Naive thymus-derived CD4-positive, alpha-beta T cell (primary cell): Measurements from ENCODE around the gene SYCP1. TPM values are rescaled to one million over a fixed set of nuclear protein-coding genes. Genes with fewer than 3 reads are reported as not detected.
"Not testable (repeated sequence)": the region's sequence is repeated elsewhere in the genome, so short reads cannot be mapped to it uniquely, and the experiment has no call there.

ENCODE experiments used
- ATAC-seq: fragments of 150-1000 bp; cut with Tn5 transposase; 2 replicates; pipeline ENCODE4 v1.10.0; 2021; ENCODE audit warnings: mild to moderate bottlenecking, moderate library complexity
- CTCF ChIA-PET: fragments of 350-600 bp; sonication (Branson Sonifier 250); formaldehyde crosslinking; loops from one replicate; lab custom pipeline; 2021; ENCODE audit warnings: antibody characterized with exemption; lab: Charles Lee
- POLR2A ChIA-PET: fragments of 350-600 bp; sonication (Branson Sonifier 250); formaldehyde crosslinking; loops from one replicate; lab custom pipeline; 2021; ENCODE audit warnings: antibody characterized with exemption, inconsistent platforms; lab: Charles Lee
- DNase-seq, 9 donors: peaks; one replicate each; pipeline versions ENCODE4 v3.0.0 to v3.0.0-alpha.2; 2020 to 2022; ENCODE audit warnings: mixed read lengths in 1 of 9
- H3K27ac ChIP-seq: one replicate; pipeline ENCODE4 v1.7.0; 2013; ENCODE audit warnings: mild to moderate bottlenecking, low read depth, low read length, moderate library complexity
- H3K27me3 ChIP-seq, 2 donors: one replicate each; pipeline ENCODE4 v1.7.0; 2013; ENCODE audit warnings: low read length in 2 of 2, mild to moderate bottlenecking in 2 of 2, moderate library complexity in 2 of 2; ENCODE audit not compliant: control insufficient read depth in 2 of 2, insufficient read depth in 2 of 2
- H3K36me3 ChIP-seq, 3 experiments: 1 replicate in 2 of 3; 2 replicates in 1 of 3; pipeline ENCODE4 v1.7.0; 2013; ENCODE audit warnings: low read length in 3 of 3, mild to moderate bottlenecking in 3 of 3, moderate library complexity in 1 of 3; ENCODE audit not compliant: insufficient read depth in 3 of 3, control insufficient read depth in 2 of 3
- H3K4me1 ChIP-seq, 2 donors: one replicate each; pipeline ENCODE4 v1.7.0; 2013; ENCODE audit warnings: low read length in 2 of 2, mild to moderate bottlenecking in 2 of 2, moderate library complexity in 1 of 2; ENCODE audit not compliant: control insufficient read depth in 2 of 2, insufficient read depth in 2 of 2
- H3K4me3 ChIP-seq: 2 replicates; pipeline ENCODE4 v1.7.0; 2013; ENCODE audit warnings: mild to moderate bottlenecking, low read length
- H3K9me3 ChIP-seq, 3 experiments: 1 replicate in 2 of 3; 2 replicates in 1 of 3; pipeline ENCODE4 v1.7.0; 2013; ENCODE audit warnings: low read length in 3 of 3; ENCODE audit not compliant: control insufficient read depth in 2 of 3
- H3K27ac Mint-ChIP-seq, 9 donors: one replicate each; pipeline ENCODE4 v1.8.0; 2020 to 2022; ENCODE audit warnings: mixed read lengths in 9 of 9, mild to moderate bottlenecking in 8 of 9, moderate library complexity in 5 of 9, inconsistent platforms in 2 of 9
- H3K27me3 Mint-ChIP-seq, 5 donors: one replicate each; pipeline ENCODE4 v1.8.0; 2021 to 2022; ENCODE audit warnings: mixed read lengths in 5 of 5, mild to moderate bottlenecking in 1 of 5
- H3K36me3 Mint-ChIP-seq, 5 donors: one replicate each; pipeline ENCODE4 v1.8.0; 2020 to 2022; ENCODE audit warnings: mixed read lengths in 5 of 5, mild to moderate bottlenecking in 3 of 5, inconsistent platforms in 1 of 5
- H3K4me1 Mint-ChIP-seq, 7 donors: one replicate each; pipeline ENCODE4 v1.8.0; 2020 to 2022; ENCODE audit warnings: mixed read lengths in 7 of 7, mild to moderate bottlenecking in 3 of 7, inconsistent platforms in 1 of 7
- H3K4me3 Mint-ChIP-seq, 10 donors: one replicate each; pipeline ENCODE4 v1.8.0; 2020 to 2022; ENCODE audit warnings: mild to moderate bottlenecking in 10 of 10, mixed read lengths in 10 of 10, moderate library complexity in 6 of 10, inconsistent platforms in 2 of 10
- H3K9me3 Mint-ChIP-seq, 11 donors: one replicate each; pipeline ENCODE4 v1.8.0; 2020 to 2022; ENCODE audit warnings: mixed read lengths in 11 of 11, mild to moderate bottlenecking in 4 of 11, inconsistent platforms in 1 of 11, moderate library complexity in 1 of 11
- intact Hi-C, 2 donors: fragments of 100-400 bp; cut with micrococcal nuclease; formaldehyde crosslinking; loops; one replicate each; pipeline ENCODE4 v1.15.1; 2023
- polyA plus RNA-seq, 2 donors: library from polyadenylated mRNA; unstranded; fragments of 300-500 nt; fragmentation: Illumina TruSeq; gene quantifications; one replicate each; pipeline ENCODE4 v1.2.3, GENCODE V29; 2021
- total RNA-seq, 6 experiments: library from RNA in 5 of 6; stranded (reverse) in 5 of 6; gene quantifications; 1 replicate in 5 of 6; 2 replicates in 1 of 6; pipeline ENCODE4 v1.2.3 and lab custom pipeline; 2021 to 2026

Gene SYCP1
- total and polyA plus RNA-seq, 7 experiments from 2014 or later = not detected

DNA sequence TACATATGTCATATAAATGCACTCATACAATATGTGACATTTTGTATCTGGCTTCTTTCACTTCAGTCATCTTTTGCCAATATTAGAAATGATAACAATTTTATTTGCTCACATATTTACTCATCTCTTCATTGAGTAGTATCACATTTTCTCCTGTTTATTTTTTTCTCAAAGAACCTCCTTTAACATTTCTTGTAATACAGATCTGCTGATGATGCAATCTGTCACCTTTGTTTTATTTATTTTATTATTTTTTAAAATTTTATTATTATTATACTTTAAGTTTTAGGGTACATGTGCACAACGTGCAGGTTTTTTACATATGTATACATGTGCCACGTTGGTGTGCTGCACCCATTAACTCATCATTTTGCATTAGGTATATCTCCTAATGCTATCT is 159.1 kb downstream of the SYCP1 start:
- no peak overlapping the region for H3K4me3 Mint-ChIP-seq
- no peaks in the 10 kb centered on the region for H3K9me3 ChIP-seq
- no peaks in the 10 kb centered on the region for H3K36me3 ChIP-seq
- ChIA-PET CTCF (no interaction called here), POLR2A (no interaction called here)
- H3K4me1 Mint-ChIP-seq = no peaks in the 10 kb centered on the region
- H3K4me3 ChIP-seq = no peak overlapping the region
- peaks cover 0 to 5% (median 0%) of the 10 kb centered on the region in 5 donors for H3K36me3 Mint-ChIP-seq
- ATAC-seq (no peak), DNase-seq (no peak)
- H3K27ac ChIP-seq = no peak overlapping the region
- H3K27me3 ChIP-seq = no peaks in the 10 kb centered on the region
- intact Hi-C loops = no loop called here
- H3K27me3 Mint-ChIP-seq = peaks cover 0 to 5% (median 4%) of the 10 kb centered on the region in 5 donors
- H3K9me3 Mint-ChIP-seq = peaks cover 0 to 6% (median 4%) of the 10 kb centered on the region in 11 donors
- no peaks in the 10 kb centered on the region for H3K4me1 ChIP-seq
- H3K27ac Mint-ChIP-seq = no peak overlapping the region

DNA sequence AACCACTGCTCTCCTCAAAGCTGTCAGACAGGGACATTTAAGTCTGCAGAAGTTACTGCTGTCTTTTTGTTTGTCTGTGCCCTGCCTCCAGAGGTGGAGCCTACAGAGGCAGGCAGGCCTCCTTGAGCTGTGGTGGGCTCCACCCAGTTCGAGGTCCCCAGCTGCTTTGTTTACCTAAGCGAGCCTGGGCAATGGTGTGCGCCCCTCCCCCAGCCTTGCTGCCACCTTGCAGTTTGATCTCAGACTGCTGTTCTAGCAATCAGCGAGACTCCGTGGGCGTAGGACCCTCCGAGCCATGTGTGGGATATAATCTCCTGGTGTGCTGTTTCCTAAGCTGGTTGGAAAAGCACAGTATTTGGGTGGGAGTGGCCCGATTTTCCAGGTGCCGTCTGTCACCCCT is 164.9 kb downstream of the SYCP1 start:
- CTCF ChIA-PET, H3K27ac Mint-ChIP-seq, H3K4me3 ChIP-seq, H3K4me1 Mint-ChIP-seq, H3K27me3 ChIP-seq, ATAC-seq, H3K9me3 Mint-ChIP-seq, H3K4me1 ChIP-seq, H3K36me3 Mint-ChIP-seq, H3K36me3 ChIP-seq, DNase-seq, H3K9me3 ChIP-seq, intact Hi-C loops, H3K27ac ChIP-seq, POLR2A ChIA-PET, H3K4me3 Mint-ChIP-seq: not testable (repeated sequence)
- H3K27me3 Mint-ChIP-seq = peaks cover 4 to 33% (median 23%) of the 10 kb centered on the region in 5 donors

DNA sequence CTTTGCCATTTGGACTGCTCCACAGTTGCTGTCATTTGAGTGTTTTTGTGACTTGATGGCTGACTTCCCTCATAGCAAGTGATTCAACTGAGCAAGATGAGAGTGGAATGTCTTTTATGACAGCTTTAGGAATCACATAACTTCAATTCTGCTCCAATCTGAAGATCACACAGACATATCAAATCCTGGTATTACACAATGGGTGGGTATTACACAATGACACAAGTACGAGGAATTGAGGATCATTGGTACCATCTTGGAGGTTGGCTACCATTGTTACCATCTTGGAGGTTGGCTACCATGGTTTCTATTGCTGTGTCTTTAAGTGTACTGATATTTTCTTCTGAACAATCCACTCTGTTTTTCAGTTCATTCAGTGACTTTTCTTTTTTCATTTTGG is 166.5 kb downstream of the SYCP1 start:
- H3K9me3 Mint-ChIP-seq = peaks cover 0 to 6% (median 2%) of the 10 kb centered on the region in 11 donors
- DNase-seq (no peak), ATAC-seq (no peak)
- no peak overlapping the region for H3K27ac Mint-ChIP-seq
- Histone ChIP-seq H3K27me3 (no peaks in the 10 kb centered on the region), H3K4me3 (no peak overlapping the region), H3K9me3 (no peaks in the 10 kb centered on the region), H3K27ac (no peak overlapping the region), H3K4me1 (no peaks in the 10 kb centered on the region), H3K36me3 (no peaks in the 10 kb centered on the region)
- H3K4me1 Mint-ChIP-seq = no peaks in the 10 kb centered on the region
- ChIA-PET POLR2A (no interaction called here), CTCF (no interaction called here)
- H3K4me3 Mint-ChIP-seq = no peak overlapping the region
- intact Hi-C loops = no loop called here
- H3K36me3 Mint-ChIP-seq = peaks cover 0 to 9% (median 0%) of the 10 kb centered on the region in 5 donors
- peaks cover 4 to 33% (median 23%) of the 10 kb centered on the region in 5 donors for H3K27me3 Mint-ChIP-seq

DNA sequence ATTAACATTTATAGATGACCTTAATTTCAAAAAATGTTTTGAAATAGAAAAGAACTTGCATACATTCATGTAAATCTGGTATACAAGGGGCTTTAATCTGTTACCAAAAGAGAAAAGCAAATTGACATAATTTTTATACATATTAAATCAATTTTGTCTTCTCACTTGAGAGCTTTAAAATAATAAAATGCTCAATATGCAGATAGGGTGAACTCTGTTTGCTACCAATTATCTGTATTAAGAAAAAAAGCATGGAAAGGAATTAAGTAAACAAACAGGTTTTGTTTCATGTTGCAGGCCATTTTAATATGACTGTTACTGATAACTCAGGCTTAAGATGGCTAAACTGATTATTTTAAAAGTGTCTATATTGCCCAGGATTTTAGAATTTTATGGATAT is 168.9 kb downstream of the SYCP1 start:
- no peak overlapping the region for H3K27ac ChIP-seq
- no peaks in the 10 kb centered on the region for H3K9me3 ChIP-seq
- H3K27me3 ChIP-seq = no peaks in the 10 kb centered on the region
- ChIA-PET POLR2A (no interaction called here), CTCF (no interaction called here)
- H3K9me3 Mint-ChIP-seq = peaks cover 0 to 3% (median 2%) of the 10 kb centered on the region in 11 donors
- H3K4me1 Mint-ChIP-seq = no peaks in the 10 kb centered on the region
- H3K4me3 ChIP-seq = no peak overlapping the region
- no peak overlapping the region for H3K27ac Mint-ChIP-seq
- peaks cover 0 to 6% (median 0%) of the 10 kb centered on the region in 5 donors for H3K36me3 Mint-ChIP-seq
- H3K36me3 ChIP-seq = no peaks in the 10 kb centered on the region
- H3K4me1 ChIP-seq = no peaks in the 10 kb centered on the region
- H3K27me3 Mint-ChIP-seq = peaks cover 9 to 31% (median 20%) of the 10 kb centered on the region in 5 donors
- no peak overlapping the region for H3K4me3 Mint-ChIP-seq
- DNase-seq (no peak), ATAC-seq (no peak)
- intact Hi-C loops = no loop called here

DNA sequence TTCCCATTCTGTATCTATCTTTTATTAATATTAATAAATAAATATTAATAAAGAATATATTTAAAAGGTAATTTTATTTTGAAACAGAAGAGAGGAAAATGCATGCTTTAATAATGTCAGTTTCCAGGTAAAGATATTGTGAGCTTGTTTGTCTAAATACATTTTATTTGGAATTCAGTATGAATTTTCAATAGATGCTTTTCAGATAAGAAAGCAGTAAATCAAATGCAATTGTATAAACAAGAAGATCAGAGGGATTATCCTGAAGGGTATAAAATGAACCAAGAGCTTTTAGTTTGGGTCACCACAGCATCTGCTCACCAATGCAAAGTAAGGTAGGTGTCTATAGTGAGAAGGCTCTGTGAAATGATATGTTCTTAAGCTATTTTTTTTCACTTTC is 174.9 kb downstream of the SYCP1 start, which contains the start of gene TSHB:
TSHB (plus strand) TSS at position 301 of the 400 bp plus-strand sequence. CDS start 3,537 bp downstream, outside the sequence.
- Histone ChIP-seq H3K4me3 (no peak within 1 kb of the TSS), H3K4me1 (no peaks in the 10 kb centered on the region), H3K27ac (no peak within 1 kb of the TSS), H3K9me3 (no peaks in the 10 kb centered on the region), H3K27me3 (no peaks in the 10 kb centered on the region), H3K36me3 (no peaks in the 10 kb centered on the region)
- ATAC-seq = no peak
- no peaks in the 10 kb centered on the region for H3K9me3 Mint-ChIP-seq
- POLR2A ChIA-PET = interaction anchor here (1.2 kb wide), 1 partner anchor 70 kb away, joined by 3 read pairs; no protein-coding TSS in a partner anchor
- H3K27me3 Mint-ChIP-seq = peaks cover 0 to 23% (median 4%) of the 10 kb centered on the region in 5 donors
- intact Hi-C loops = no loop called here
- H3K4me3 Mint-ChIP-seq = no peak within 1 kb of the TSS
- no peaks in the 10 kb centered on the region for H3K4me1 Mint-ChIP-seq
- no peak for DNase-seq
- no peaks in the 10 kb centered on the region for H3K36me3 Mint-ChIP-seq
- CTCF ChIA-PET = no interaction called here
- no peak within 1 kb of the TSS for H3K27ac Mint-ChIP-seq

DNA sequence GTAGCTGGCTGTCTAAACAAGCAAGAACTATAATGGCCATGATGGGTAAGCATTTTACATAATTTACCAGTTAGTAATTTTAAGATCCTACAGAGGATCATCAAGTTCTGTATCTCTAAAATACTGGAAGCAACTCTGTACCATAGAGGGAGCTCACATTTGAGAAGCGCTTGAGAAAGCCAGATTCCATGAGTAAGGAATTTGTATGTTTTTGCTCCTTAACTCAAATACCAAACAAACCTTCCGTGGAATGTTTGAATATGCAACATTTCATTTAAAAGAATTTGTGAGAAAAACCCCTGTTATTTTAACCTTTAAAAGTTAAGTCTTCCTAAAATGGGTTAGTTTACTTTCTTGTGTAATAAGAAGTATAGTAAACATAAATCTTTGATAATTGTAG is 176.9 kb downstream of the SYCP1 start:
- ATAC-seq (no peak), DNase-seq (no peak)
- H3K27me3 Mint-ChIP-seq = peaks cover 0 to 26% (median 4%) of the 10 kb centered on the region in 5 donors
- Histone ChIP-seq H3K9me3 (no peaks in the 10 kb centered on the region), H3K27ac (no peak overlapping the region), H3K4me3 (no peak overlapping the region), H3K36me3 (no peaks in the 10 kb centered on the region), H3K4me1 (no peaks in the 10 kb centered on the region), H3K27me3 (no peaks in the 10 kb centered on the region)
- intact Hi-C loops = no loop called here
- no peaks in the 10 kb centered on the region for H3K36me3 Mint-ChIP-seq
- no peak overlapping the region for H3K4me3 Mint-ChIP-seq
- H3K27ac Mint-ChIP-seq = no peak overlapping the region
- H3K4me1 Mint-ChIP-seq = no peaks in the 10 kb centered on the region
- ChIA-PET CTCF (no interaction called here), POLR2A (no interaction called here)
- H3K9me3 Mint-ChIP-seq = no peaks in the 10 kb centered on the region

DNA sequence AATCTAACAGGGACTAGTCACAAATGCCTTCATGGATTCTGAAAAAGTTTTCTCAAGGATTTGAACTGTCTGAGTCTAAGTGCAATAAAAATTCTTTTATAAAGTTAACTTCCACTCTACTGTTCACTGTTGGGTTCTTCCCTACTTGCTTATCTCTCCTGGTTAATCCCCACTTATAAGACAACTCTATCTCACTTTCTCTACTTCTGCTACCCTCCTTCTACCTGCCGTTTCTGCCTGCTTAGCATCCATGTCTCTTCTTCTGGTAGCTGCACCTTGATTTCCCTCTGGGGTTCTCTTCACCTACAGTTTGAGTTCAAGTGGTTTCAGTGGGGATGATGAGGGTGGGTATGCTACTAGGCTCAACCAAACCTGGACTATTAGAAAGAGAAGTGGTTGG is 181.0 kb downstream of the SYCP1 start:
- no peaks in the 10 kb centered on the region for H3K4me1 Mint-ChIP-seq
- Histone ChIP-seq H3K4me1 (no peaks in the 10 kb centered on the region), H3K9me3 (no peaks in the 10 kb centered on the region), H3K27me3 (no peaks in the 10 kb centered on the region), H3K27ac (no peak overlapping the region), H3K36me3 (no peaks in the 10 kb centered on the region), H3K4me3 (no peak overlapping the region)
- H3K9me3 Mint-ChIP-seq = no peaks in the 10 kb centered on the region
- intact Hi-C loops = no loop called here
- ATAC-seq (no peak), DNase-seq (no peak)
- no peak overlapping the region for H3K4me3 Mint-ChIP-seq
- H3K27ac Mint-ChIP-seq = no peak overlapping the region
- H3K36me3 Mint-ChIP-seq = no peaks in the 10 kb centered on the region
- H3K27me3 Mint-ChIP-seq = peaks cover 0 to 16% (median 0%) of the 10 kb centered on the region in 5 donors
- ChIA-PET POLR2A (no interaction called here), CTCF (no interaction called here)
